DND-41 (cell line): ENCODE results near the gene FAM20C.

ENCODE experiments used
- ATAC-seq: fragments of 200-7000 bp; cut with Tn5 transposase; 3 replicates; pipeline ENCODE4 v1.9.1; 2021; ENCODE audit warnings: low read depth; ENCODE audit not compliant: insufficient read depth
- DNase-seq: peaks from one replicate; pipeline ENCODE4 v3.0.0-alpha.2; 2020
- H2AFZ ChIP-seq: 2 replicates; pipeline ENCODE4 v1.6.0; 2012; ENCODE audit warnings: low read depth, low read length
- H3K27ac ChIP-seq: 2 replicates; pipeline ENCODE4 v1.5.1; 2012; ENCODE audit warnings: low read length, inconsistent platforms
- H3K27me3 ChIP-seq: fragments of 200-600 bp; sonication (generic); 2 replicates; pipeline ENCODE4 v1.6.0; 2012; ENCODE audit warnings: low read length, mild to moderate bottlenecking, inconsistent platforms; ENCODE audit not compliant: insufficient read depth, poor library complexity
- H3K36me3 ChIP-seq: 2 replicates; pipeline ENCODE4 v1.5.1; 2012; ENCODE audit warnings: low read length, inconsistent platforms; ENCODE audit not compliant: insufficient read depth
- H3K4me1 ChIP-seq: 2 replicates; pipeline ENCODE4 v1.5.1; 2012; ENCODE audit warnings: mild to moderate bottlenecking, low read length; ENCODE audit not compliant: insufficient read depth
- H3K4me2 ChIP-seq: 2 replicates; pipeline ENCODE4 v1.6.0; 2012; ENCODE audit warnings: mild to moderate bottlenecking, moderate library complexity, low read length, inconsistent platforms; ENCODE audit not compliant: insufficient read depth
- H3K4me3 ChIP-seq, 2 experiments: fragments of 200-600 bp in 1 of 2; shearing (Covaris generic) in 1 of 2; 2 replicates each; pipeline ENCODE4 v1.5.1; 2012 to 2016; ENCODE audit warnings: inconsistent platforms in 2 of 2, low read length in 2 of 2, mild to moderate bottlenecking in 2 of 2, low read depth in 1 of 2, moderate library complexity in 1 of 2
- H3K79me2 ChIP-seq: 2 replicates; pipeline ENCODE4 v1.6.0; 2012; ENCODE audit warnings: low read length, inconsistent platforms; ENCODE audit not compliant: insufficient read depth
- H3K9ac ChIP-seq: 2 replicates; pipeline ENCODE4 v1.6.0; 2012; ENCODE audit warnings: low read depth, mild to moderate bottlenecking, inconsistent platforms, low read length, moderate library complexity
- H3K9me3 ChIP-seq: 2 replicates; pipeline ENCODE4 v1.5.1; 2012; ENCODE audit warnings: low read length, moderate library complexity, mild to moderate bottlenecking, inconsistent platforms; ENCODE audit not compliant: insufficient read depth, severe bottlenecking
- H4K20me1 ChIP-seq: 2 replicates; pipeline ENCODE4 v1.6.0; 2012; ENCODE audit warnings: low read length; ENCODE audit not compliant: insufficient read depth
- EZH2 ChIP-seq: IDR thresholded peaks from 3 replicates; pipeline ENCODE4 v1.6.1; 2012; ENCODE audit warnings: borderline replicate concordance, low read depth, mild to moderate bottlenecking, moderate library complexity, low read length, inconsistent platforms; ENCODE audit not compliant: severe bottlenecking
- TF ChIP-seq, protein P1 (sequence below): IDR thresholded peaks from 2 replicates; pipeline ENCODE4 v1.5.1; 2012; ENCODE audit warnings: borderline replicate concordance, low read length, moderate library complexity, mild to moderate bottlenecking; ENCODE audit not compliant: poor library complexity, severe bottlenecking; ENCODE audit errors: extremely low read depth

The FAM20C gene

GRCh38 chr7:257647-257992 is 65.2 kb downstream of the FAM20C start:
- Histone ChIP-seq H3K27me3 (no peaks in the 10 kb centered on the region), H2AFZ (no peak overlapping the region), H4K20me1 (no peaks in the 10 kb centered on the region), H3K4me1 (no peaks in the 10 kb centered on the region), H3K4me3 (no peak overlapping the region), H3K9me3 (peaks cover 7% of the 10 kb centered on the region), H3K27ac (no peak overlapping the region), H3K36me3 (no peaks in the 10 kb centered on the region), H3K4me2 (no peak overlapping the region), H3K79me2 (no peaks in the 10 kb centered on the region), H3K9ac (no peak overlapping the region)
- DNase-seq, result no peak
- TF ChIP-seq EZH2, result no peak
- TF ChIP-seq, protein P1, sequence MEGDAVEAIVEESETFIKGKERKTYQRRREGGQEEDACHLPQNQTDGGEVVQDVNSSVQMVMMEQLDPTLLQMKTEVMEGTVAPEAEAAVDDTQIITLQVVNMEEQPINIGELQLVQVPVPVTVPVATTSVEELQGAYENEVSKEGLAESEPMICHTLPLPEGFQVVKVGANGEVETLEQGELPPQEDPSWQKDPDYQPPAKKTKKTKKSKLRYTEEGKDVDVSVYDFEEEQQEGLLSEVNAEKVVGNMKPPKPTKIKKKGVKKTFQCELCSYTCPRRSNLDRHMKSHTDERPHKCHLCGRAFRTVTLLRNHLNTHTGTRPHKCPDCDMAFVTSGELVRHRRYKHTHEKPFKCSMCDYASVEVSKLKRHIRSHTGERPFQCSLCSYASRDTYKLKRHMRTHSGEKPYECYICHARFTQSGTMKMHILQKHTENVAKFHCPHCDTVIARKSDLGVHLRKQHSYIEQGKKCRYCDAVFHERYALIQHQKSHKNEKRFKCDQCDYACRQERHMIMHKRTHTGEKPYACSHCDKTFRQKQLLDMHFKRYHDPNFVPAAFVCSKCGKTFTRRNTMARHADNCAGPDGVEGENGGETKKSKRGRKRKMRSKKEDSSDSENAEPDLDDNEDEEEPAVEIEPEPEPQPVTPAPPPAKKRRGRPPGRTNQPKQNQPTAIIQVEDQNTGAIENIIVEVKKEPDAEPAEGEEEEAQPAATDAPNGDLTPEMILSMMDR, result no peak
- ATAC-seq, result no peak

- H3K79me2 ChIP-seq, result no peaks in the 10 kb centered on the region
- H3K27ac ChIP-seq, result no peak overlapping the region
- no peaks in the 10 kb centered on the region for H3K4me1 ChIP-seq
- no peak overlapping the region for H3K9ac ChIP-seq
- H4K20me1 ChIP-seq, result no peaks in the 10 kb centered on the region
- no peak for ATAC-seq
- no peak overlapping the region for H3K4me3 ChIP-seq
- no peaks in the 10 kb centered on the region for H3K36me3 ChIP-seq
- no peak overlapping the region for H3K4me2 ChIP-seq
- TF ChIP-seq, protein P1, result no peak
- no peak for TF ChIP-seq EZH2
- DNase-seq, result no peak
- H3K9me3 ChIP-seq, result peaks cover 9% of the 10 kb centered on the region
- no peak overlapping the region for H2AFZ ChIP-seq
- no peaks in the 10 kb centered on the region for H3K27me3 ChIP-seq
Observed at GRCh38 chr7:258476-259190, 66.3 kb downstream of the FAM20C start.

DNA sequence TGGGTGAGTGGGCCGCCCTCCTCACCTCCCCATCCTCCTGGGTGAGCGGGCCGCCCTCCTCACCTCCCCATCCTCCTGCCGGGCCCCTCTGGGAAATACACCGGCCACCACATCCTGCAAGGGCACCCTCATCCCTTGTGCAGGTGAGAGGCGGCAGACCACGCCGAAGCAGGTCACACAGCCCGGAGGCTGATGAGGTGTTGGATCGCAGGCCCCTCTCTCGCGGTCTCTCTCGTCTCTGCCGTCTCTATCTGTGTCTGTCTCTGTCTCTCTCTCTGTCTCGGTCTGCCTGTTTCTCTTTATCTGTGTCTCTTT is 66.8 kb downstream of the FAM20C start:
- no peak overlapping the region for H2AFZ ChIP-seq
- H3K4me3 ChIP-seq, result no peak overlapping the region
- no peak for TF ChIP-seq EZH2
- TF ChIP-seq, protein P1, result no peak
- ATAC-seq (no peak), DNase-seq (no peak)
- no peaks in the 10 kb centered on the region for H4K20me1 ChIP-seq
- H3K36me3 ChIP-seq, result no peaks in the 10 kb centered on the region
- no peak overlapping the region for H3K4me2 ChIP-seq
- peaks cover 9% of the 10 kb centered on the region for H3K9me3 ChIP-seq
- no peaks in the 10 kb centered on the region for H3K4me1 ChIP-seq
- H3K9ac ChIP-seq, result no peak overlapping the region
- no peaks in the 10 kb centered on the region for H3K27me3 ChIP-seq
- no peaks in the 10 kb centered on the region for H3K79me2 ChIP-seq
- H3K27ac ChIP-seq, result no peak overlapping the region

DNA sequence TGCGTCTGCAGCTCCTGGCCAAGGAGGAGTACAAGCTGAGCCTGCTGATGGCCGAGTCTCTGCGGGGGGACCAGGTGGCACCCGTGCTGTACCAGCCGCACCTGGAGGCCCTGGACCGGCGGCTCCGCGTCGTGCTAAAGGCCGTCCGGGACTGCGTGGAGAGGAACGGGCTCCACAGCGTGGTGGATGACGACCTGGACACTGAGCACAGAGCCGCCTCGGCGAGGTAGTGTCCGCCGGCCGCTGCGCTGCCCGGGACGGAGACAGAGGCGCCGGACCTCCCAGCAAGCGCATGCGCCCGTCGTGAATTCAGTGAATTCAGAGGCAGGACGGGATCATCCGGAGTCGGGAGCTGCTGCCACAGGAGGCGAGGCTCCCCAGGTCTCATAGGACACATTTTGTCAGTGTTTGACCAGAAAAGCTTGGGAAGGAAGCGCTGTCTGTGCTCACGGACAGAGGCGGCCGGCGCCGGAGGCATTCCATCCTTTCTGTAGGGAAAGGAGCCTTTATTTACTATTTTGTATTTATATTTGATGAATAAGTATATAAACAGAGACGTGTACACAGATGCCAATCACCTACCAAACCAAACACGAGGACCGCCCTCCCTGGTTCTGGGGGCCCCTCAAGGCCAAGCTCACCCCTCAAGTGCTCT is 67.5 kb downstream of the FAM20C start:
- H3K27me3 ChIP-seq, result no peaks in the 10 kb centered on the region
- no peak overlapping the region for H3K9ac ChIP-seq
- no peak overlapping the region for H3K4me2 ChIP-seq
- H3K27ac ChIP-seq, result no peak overlapping the region
- H3K36me3 ChIP-seq, result no peaks in the 10 kb centered on the region
- no peaks in the 10 kb centered on the region for H3K4me1 ChIP-seq
- H3K9me3 ChIP-seq, result peaks cover 9% of the 10 kb centered on the region
- no peak overlapping the region for H2AFZ ChIP-seq
- ATAC-seq, result no peak
- DNase-seq, result no peak
- TF ChIP-seq, protein P1, result no peak
- TF ChIP-seq EZH2, result no peak
- no peaks in the 10 kb centered on the region for H3K79me2 ChIP-seq
- H4K20me1 ChIP-seq, result no peaks in the 10 kb centered on the region
- H3K4me3 ChIP-seq, result no peak overlapping the region
